ENCODE results near the gene FSCN2. TPM values are rescaled to one million over a fixed set of nuclear protein-coding genes. Genes with fewer than 3 reads are reported as not detected.

The FSCN2 gene
- polyA plus RNA-seq, 1 of the 3 experiments (the other 2 are of a cell fraction) = 2.1 TPM

DNA sequence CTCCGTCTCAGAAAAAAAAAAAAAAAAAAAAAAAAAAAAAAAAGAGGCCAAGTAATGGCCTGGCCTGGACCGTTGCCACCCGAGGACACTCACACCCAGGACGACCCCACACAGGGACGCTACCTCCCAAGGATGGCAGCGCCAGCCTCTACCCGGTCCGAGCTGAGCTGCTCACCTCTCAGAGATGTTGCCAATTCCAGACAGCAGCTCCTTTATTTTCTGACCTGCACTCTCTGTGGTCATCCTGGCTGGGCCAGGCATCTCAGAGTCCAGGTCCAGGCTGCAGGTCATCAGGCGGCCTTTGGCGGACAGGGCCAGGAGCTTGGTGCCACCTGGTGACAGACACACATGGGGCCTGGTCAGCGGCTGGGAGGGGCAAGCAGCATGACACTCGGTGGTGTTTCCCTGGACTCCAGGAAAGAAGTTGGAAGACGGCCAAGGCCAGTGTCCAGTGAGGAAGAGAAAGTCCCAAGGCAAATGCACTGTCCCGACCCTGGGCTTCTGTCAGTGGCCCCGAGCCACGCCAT lies 20.9 kb downstream of the FSCN2 start:
- Histone ChIP-seq H3F3A (replicated peaks; ENCODE audit: insufficient read depth) (peaks cover 16% of the 10 kb centered on the region), H2AFZ (ENCODE audit: low read depth) (no peak overlapping the region), H3K36me3 (replicated peaks in 1 of 2; ENCODE audit: control insufficient read depth in 1 of 2, insufficient read depth in 2 of 2, low read length in 1 of 2) (peaks cover 39 to 55% of the 10 kb centered on the region in 2 experiments), H3K79me2 (ENCODE audit: insufficient read depth) (peaks cover 41% of the 10 kb centered on the region), H3K9ac (no peak overlapping the region), H3K4me3 (ENCODE audit: low read depth in 2 of 2, low read length in 1 of 2) (no peak overlapping the region), H3K27ac (ENCODE audit: low read depth in 2 of 2, low read length in 1 of 2) (no peak overlapping the region), H4K20me1 (ENCODE audit: insufficient read depth) (peaks cover 12% of the 10 kb centered on the region; the same call in 1 of the 2 replicates), H3K4me1 (ENCODE audit: control insufficient read depth in 1 of 2, insufficient read depth in 2 of 2, low read depth in 1 of 2, low read length in 1 of 2) (peaks cover 5 to 24% of the 10 kb centered on the region in 2 experiments; a peak in 2 of 4 replicates), H3K27me3 (ENCODE audit: insufficient read depth) (no peaks in the 10 kb centered on the region), H3K4me2 (no peak overlapping the region), H3K9me2 (no peaks in the 10 kb centered on the region), H3K9me3 (no peaks in the 10 kb centered on the region)
- WGBS (ENCODE audit: low lambda C conversion rate) = 88% methylated on average over 16 of the region's 16 CpGs
- DNase-seq = no peak
- ChIA-PET POLR2A (no interaction called here), CTCF (interaction anchor here (1.0 to 2.3 kb wide), 2 partner anchors 12 to 109 kb away, joined by 3 to 11 read pairs; no protein-coding TSS in a partner anchor)
- TF ChIP-seq TAF1 (IDR thresholded peaks at IDR 0.05; ENCODE audit: borderline replicate concordance, low read depth, low read length) (no peak), POLR2AphosphoS5 (IDR thresholded peaks at IDR 0.05; ENCODE audit: low read depth, low read length) (no peak), CHD2 (IDR thresholded peaks at IDR 0.05; ENCODE audit: low read length, partially characterized antibody) (no peak), RAD21 (IDR thresholded peaks at IDR 0.05; ENCODE audit: low read length) (0 out of 2 replicates have a peak, but pooled peaks have one; percentile 18)
- TF ChIP-seq, protein P1, sequence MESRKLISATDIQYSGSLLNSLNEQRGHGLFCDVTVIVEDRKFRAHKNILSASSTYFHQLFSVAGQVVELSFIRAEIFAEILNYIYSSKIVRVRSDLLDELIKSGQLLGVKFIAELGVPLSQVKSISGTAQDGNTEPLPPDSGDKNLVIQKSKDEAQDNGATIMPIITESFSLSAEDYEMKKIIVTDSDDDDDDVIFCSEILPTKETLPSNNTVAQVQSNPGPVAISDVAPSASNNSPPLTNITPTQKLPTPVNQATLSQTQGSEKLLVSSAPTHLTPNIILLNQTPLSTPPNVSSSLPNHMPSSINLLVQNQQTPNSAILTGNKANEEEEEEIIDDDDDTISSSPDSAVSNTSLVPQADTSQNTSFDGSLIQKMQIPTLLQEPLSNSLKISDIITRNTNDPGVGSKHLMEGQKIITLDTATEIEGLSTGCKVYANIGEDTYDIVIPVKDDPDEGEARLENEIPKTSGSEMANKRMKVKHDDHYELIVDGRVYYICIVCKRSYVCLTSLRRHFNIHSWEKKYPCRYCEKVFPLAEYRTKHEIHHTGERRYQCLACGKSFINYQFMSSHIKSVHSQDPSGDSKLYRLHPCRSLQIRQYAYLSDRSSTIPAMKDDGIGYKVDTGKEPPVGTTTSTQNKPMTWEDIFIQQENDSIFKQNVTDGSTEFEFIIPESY (IDR thresholded peaks at IDR 0.05; ENCODE audit: borderline replicate concordance, low read depth) = no peak

DNA sequence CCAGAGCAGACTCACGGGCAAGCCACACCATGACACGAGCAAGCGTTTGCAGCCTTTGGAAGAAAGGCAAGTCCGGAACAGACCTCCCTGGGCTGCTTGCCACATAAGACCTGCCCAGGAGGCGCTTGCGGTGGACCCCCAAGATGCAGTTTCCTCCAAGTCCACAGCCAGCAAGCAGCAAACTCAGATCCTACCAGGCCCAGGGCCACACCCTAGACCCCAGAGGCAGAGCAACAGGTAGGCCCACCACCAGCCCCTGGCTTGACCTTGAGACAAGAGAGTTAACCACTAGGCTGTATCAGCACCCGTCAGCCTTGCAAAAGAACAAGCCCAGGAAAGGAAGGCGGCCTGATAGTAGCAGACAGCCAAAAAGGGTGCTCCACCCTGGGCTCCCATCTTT lies 21.6 kb downstream of the FSCN2 start:
- CTCF ChIA-PET = interaction anchor here (1.0 to 3.3 kb wide), 4 partner anchors 13 to 109 kb away, joined by 3 to 24 read pairs (median 8); no protein-coding TSS in a partner anchor
- WGBS (ENCODE audit: low lambda C conversion rate) = 98% methylated on average over 3 of the region's 8 CpGs
- peaks cover 34 to 48% of the 10 kb centered on the region in 2 experiments for H3K36me3 ChIP-seq (replicated peaks in 1 of 2; ENCODE audit: control insufficient read depth in 1 of 2, insufficient read depth in 2 of 2, low read length in 1 of 2)

More for the DNA sequence above, 21.6 kb downstream of the FSCN2 start:
- H3K79me2 ChIP-seq (ENCODE audit: insufficient read depth) = peaks cover 41% of the 10 kb centered on the region
- POLR2A ChIA-PET = no interaction called here
- no peaks in the 10 kb centered on the region for H3K9me3 ChIP-seq
- DNase-seq = no peak
- no peaks in the 10 kb centered on the region for H3K9me2 ChIP-seq
- peaks cover 12% of the 10 kb centered on the region; the same call in 1 of the 2 replicates for H4K20me1 ChIP-seq (ENCODE audit: insufficient read depth)
- H3K4me3 ChIP-seq (ENCODE audit: low read depth in 2 of 2, low read length in 1 of 2) = no peak overlapping the region
- TF ChIP-seq MEF2A (IDR thresholded peaks at IDR 0.05; ENCODE audit: borderline replicate concordance, low read depth) (no peak), GABPA (IDR thresholded peaks at IDR 0.05; ENCODE audit: low read depth) (no peak), TEAD4 (IDR thresholded peaks at IDR 0.05; ENCODE audit: borderline replicate concordance, insufficient read depth) (no peak), RFX5 (IDR thresholded peaks at IDR 0.05; ENCODE audit: low read length) (no peak), YY1 (IDR thresholded peaks at IDR 0.05; ENCODE audit: low read depth) (no peak), CHD2 (IDR thresholded peaks at IDR 0.05; ENCODE audit: low read length, partially characterized antibody) (no peak), NRF1 (IDR thresholded peaks at IDR 0.05; ENCODE audit: low read depth, low read length) (no peak), RCOR1 (IDR thresholded peaks at IDR 0.05; ENCODE audit: low read length) (no peak), MXI1 (IDR thresholded peaks at IDR 0.05; ENCODE audit: low read depth, low read length) (no peak), ELF1 (IDR thresholded peaks at IDR 0.05) (no peak), TCF12 (IDR thresholded peaks at IDR 0.05) (no peak), NFIC (IDR thresholded peaks at IDR 0.05; ENCODE audit: borderline replicate concordance) (no peak), SIN3A (IDR thresholded peaks at IDR 0.05; ENCODE audit: borderline replicate concordance, low read depth, low read length) (no peak), FOXJ3 (CRISPR knock-in tag; IDR thresholded peaks at IDR 0.05) (no peak), EP300 (IDR thresholded peaks at IDR 0.05; ENCODE audit: borderline replicate concordance in 1 of 2, low read depth in 1 of 2, low read length in 1 of 2) (no peak), GATA2 (CRISPR knock-in tag; IDR thresholded peaks at IDR 0.05) (no peak)
- TF ChIP-seq, protein P2, sequence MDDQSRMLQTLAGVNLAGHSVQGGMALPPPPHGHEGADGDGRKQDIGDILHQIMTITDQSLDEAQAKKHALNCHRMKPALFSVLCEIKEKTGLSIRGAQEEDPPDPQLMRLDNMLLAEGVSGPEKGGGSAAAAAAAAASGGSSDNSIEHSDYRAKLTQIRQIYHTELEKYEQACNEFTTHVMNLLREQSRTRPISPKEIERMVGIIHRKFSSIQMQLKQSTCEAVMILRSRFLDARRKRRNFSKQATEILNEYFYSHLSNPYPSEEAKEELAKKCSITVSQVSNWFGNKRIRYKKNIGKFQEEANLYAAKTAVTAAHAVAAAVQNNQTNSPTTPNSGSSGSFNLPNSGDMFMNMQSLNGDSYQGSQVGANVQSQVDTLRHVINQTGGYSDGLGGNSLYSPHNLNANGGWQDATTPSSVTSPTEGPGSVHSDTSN (IDR thresholded peaks at IDR 0.05) = no peak
- TF ChIP-seq, protein P3, sequence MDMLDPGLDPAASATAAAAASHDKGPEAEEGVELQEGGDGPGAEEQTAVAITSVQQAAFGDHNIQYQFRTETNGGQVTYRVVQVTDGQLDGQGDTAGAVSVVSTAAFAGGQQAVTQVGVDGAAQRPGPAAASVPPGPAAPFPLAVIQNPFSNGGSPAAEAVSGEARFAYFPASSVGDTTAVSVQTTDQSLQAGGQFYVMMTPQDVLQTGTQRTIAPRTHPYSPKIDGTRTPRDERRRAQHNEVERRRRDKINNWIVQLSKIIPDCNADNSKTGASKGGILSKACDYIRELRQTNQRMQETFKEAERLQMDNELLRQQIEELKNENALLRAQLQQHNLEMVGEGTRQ (IDR thresholded peaks at IDR 0.05; ENCODE audit: borderline replicate concordance, low read depth, low read length) = no peak
- TF ChIP-seq, protein P4, sequence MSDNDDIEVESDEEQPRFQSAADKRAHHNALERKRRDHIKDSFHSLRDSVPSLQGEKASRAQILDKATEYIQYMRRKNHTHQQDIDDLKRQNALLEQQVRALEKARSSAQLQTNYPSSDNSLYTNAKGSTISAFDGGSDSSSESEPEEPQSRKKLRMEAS (IDR thresholded peaks at IDR 0.05; ENCODE audit: low read depth) = no peak
- peaks cover 9 to 26% of the 10 kb centered on the region in 2 experiments; a peak in 2 of 4 replicates for H3K4me1 ChIP-seq (ENCODE audit: control insufficient read depth in 1 of 2, insufficient read depth in 2 of 2, low read depth in 1 of 2, low read length in 1 of 2)
- no peak overlapping the region for H2AFZ ChIP-seq (ENCODE audit: low read depth)
- peaks cover 23% of the 10 kb centered on the region for H3F3A ChIP-seq (replicated peaks; ENCODE audit: insufficient read depth)
- H3K27me3 ChIP-seq (ENCODE audit: insufficient read depth) = no peaks in the 10 kb centered on the region
- no peak overlapping the region for H3K27ac ChIP-seq (ENCODE audit: low read depth in 2 of 2, low read length in 1 of 2)
- H3K4me2 ChIP-seq = no peak overlapping the region
- no peak overlapping the region for H3K9ac ChIP-seq

All from SK-N-SH (cell line).